H1 (cell line): Measurements from ENCODE around the gene TFB2M. TPM values are rescaled to one million over a fixed set of nuclear protein-coding genes. Genes with fewer than 3 reads are reported as not detected.

ENCODE experiments used
- HDAC6 ChIP-seq: IDR thresholded peaks from one replicate; pipeline ENCODE4 v1.7.1; 2012; ENCODE audit warnings: low read depth, mild to moderate bottlenecking, inconsistent platforms, low read length, moderate library complexity
- KDM4A ChIP-seq: IDR thresholded peaks from one replicate; pipeline ENCODE4 v1.7.1; 2012; ENCODE audit warnings: low read depth, mild to moderate bottlenecking, moderate library complexity, low read length, inconsistent platforms; ENCODE audit not compliant: severe bottlenecking
- KDM5A ChIP-seq: fragments of 200-600 bp; IDR thresholded peaks from 2 replicates; pipeline ENCODE4 v1.7.1; 2012; ENCODE audit warnings: mild to moderate bottlenecking, low read length, inconsistent platforms, mixed read lengths
- NANOG ChIP-seq: IDR thresholded peaks from 2 replicates; pipeline ENCODE4 v1.6.1; 2011; ENCODE audit warnings: low read length, low read depth, mild to moderate bottlenecking, inconsistent platforms; ENCODE audit not compliant: insufficient read depth, poor library complexity, severe bottlenecking
- RFX5 ChIP-seq: IDR thresholded peaks from 2 replicates; pipeline ENCODE4 v1.6.1; 2011; ENCODE audit warnings: low read depth, low read length, improper control_type of control experiment, borderline replicate concordance
- SP4 ChIP-seq: IDR thresholded peaks from 2 replicates; pipeline ENCODE4 v1.6.1; 2012; ENCODE audit warnings: low read length, inconsistent platforms
- TAF1 ChIP-seq: IDR thresholded peaks from 2 replicates; pipeline ENCODE4 v1.6.1; 2011; ENCODE audit warnings: mild to moderate bottlenecking, low read depth, low read length
- polyA plus RNA-seq, 7 experiments: library from polyadenylated mRNA; depleted of rRNA in 3 of 7; stranded (reverse) in 5 of 7; unstranded in 2 of 7; fragments of >200 nt in 5 of 7; fragments of 200-250 nt in 2 of 7; gene quantifications; 1 replicate in 5 of 7; 2 replicates in 1 of 7; 4 replicates in 1 of 7; pipeline versions ENCODE4 v1.2.1 to v1.2.3, GENCODE V29; 2011 to 2013; ENCODE audit warnings: missing spikeins in 2 of 7, mixed read lengths in 2 of 7
- total RNA-seq: library from RNA; stranded (reverse); fragmentation: NEBNext Ultra II Directional; extraction: Animal tissue kit (Norgen Biotek cat#: 25700); gene quantifications from 2 replicates; pipeline ENCODE4 v1.2.1, GENCODE V29; 2021
- TF ChIP-seq, protein P1 (sequence below): IDR thresholded peaks from 2 replicates; pipeline ENCODE4 v1.6.1; 2012; ENCODE audit warnings: inconsistent platforms

Gene TFB2M
- total and polyA plus RNA-seq, 2 of the 8 experiments (the other 6 are each of a cell fraction or from before 2014, with no cell fraction given), result 10.4 to 22.0 TPM

DNA sequence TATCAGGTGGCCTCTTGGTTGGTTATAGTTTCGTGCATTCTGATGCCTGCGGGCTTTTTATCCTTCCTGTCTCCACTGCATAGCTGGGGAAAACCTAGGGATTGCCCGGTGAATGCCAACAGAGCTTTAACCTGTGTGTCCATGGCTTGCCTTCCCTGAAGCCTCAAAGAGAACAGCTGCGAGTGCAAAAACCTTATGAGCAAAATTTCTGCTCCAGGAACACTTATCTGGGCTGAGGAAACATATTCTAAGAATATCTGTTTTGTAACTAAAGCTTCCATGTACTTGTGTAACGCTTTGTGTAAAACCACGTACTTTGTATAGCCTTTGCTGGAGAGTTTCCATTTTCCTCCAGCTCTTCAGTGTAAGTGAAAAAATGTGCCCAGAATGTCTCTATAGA lies 7.4 kb upstream of the TFB2M start (continued):
- no peak for TF ChIP-seq KDM5A
- TF ChIP-seq SP4, result no peak
- no peak for TF ChIP-seq NANOG
- no peak for TF ChIP-seq TAF1
- no peak for TF ChIP-seq KDM4A
- TF ChIP-seq HDAC6, result no peak
- TF ChIP-seq, protein P1, sequence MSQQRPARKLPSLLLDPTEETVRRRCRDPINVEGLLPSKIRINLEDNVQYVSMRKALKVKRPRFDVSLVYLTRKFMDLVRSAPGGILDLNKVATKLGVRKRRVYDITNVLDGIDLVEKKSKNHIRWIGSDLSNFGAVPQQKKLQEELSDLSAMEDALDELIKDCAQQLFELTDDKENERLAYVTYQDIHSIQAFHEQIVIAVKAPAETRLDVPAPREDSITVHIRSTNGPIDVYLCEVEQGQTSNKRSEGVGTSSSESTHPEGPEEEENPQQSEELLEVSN, result no peak
- no peak for TF ChIP-seq RFX5
